Measurements from ENCODE around the gene BAK1. TPM values are rescaled to one million over a fixed set of nuclear protein-coding genes. Genes with fewer than 3 reads are reported as not detected.

The BAK1 gene
- total and polyA plus RNA-seq, 2 of the 13 experiments (the other 11 are each of a cell fraction or from before 2014, with no cell fraction given): 15.0 to 23.8 TPM

- TF ChIP-seq REST (IDR thresholded peaks at IDR 0.05; ENCODE audit: borderline replicate concordance in 1 of 2, low read depth in 1 of 2, low read length in 2 of 2) (no peak), ZNF672 (CRISPR knock-in tag; IDR thresholded peaks at IDR 0.05) (no peak), DNMT1 (CRISPR knock-in tag; IDR thresholded peaks at IDR 0.05) (no peak), ZGPAT (CRISPR knock-in tag; IDR thresholded peaks at IDR 0.05) (peak; percentile 42; the same call in 1 of the 2 replicates), FIP1L1 (IDR thresholded peaks at IDR 0.05; ENCODE audit: borderline replicate concordance, insufficient read depth, low read depth, low read length) (0 out of 2 replicates have a peak, but pooled peaks have one; percentile 56), RFXAP (CRISPR knock-in tag; IDR thresholded peaks at IDR 0.05; ENCODE audit: borderline replicate concordance) (0 out of 2 replicates have a peak, but pooled peaks have one; percentile 30), KLF13 (CRISPR knock-in tag; IDR thresholded peaks at IDR 0.05) (no peak), ZNF850 (CRISPR knock-in tag; conservative IDR thresholded peaks at IDR 0.05) (no peak), ZNF33A (CRISPR knock-in tag; IDR thresholded peaks at IDR 0.05; ENCODE audit: borderline replicate concordance) (no peak; the same call in 1 of the 2 replicates), ZNF230 (CRISPR knock-in tag; IDR thresholded peaks at IDR 0.05) (0 out of 2 replicates have a peak, but pooled peaks have one; percentile 51), PHF5A (CRISPR knock-in tag; IDR thresholded peaks at IDR 0.05; ENCODE audit: low read depth, unreplicated experiment) (no peak), ZNF556 (CRISPR knock-in tag; IDR thresholded peaks at IDR 0.05; ENCODE audit: borderline replicate concordance) (no peak), PAWR (CRISPR knock-in tag; IDR thresholded peaks at IDR 0.05; ENCODE audit: borderline replicate concordance) (no peak), PLRG1 (conservative IDR thresholded peaks at IDR 0.05) (no peak), ZNF468 (CRISPR knock-in tag; IDR thresholded peaks at IDR 0.05) (no peak), ZNF747 (CRISPR knock-in tag; IDR thresholded peaks at IDR 0.05; ENCODE audit: borderline replicate concordance) (peak; percentile 19; the same call in 1 of the 2 replicates), RXRB (CRISPR knock-in tag; IDR thresholded peaks at IDR 0.05; ENCODE audit: borderline replicate concordance) (peak; percentile 92), MXD1 (CRISPR knock-in tag; IDR thresholded peaks at IDR 0.05) (no peak; the same call in 1 of the 2 replicates), MLX (CRISPR knock-in tag; IDR thresholded peaks at IDR 0.05) (peak; percentile 96), KDM5B (CRISPR knock-in tag; IDR thresholded peaks at IDR 0.05; ENCODE audit: borderline replicate concordance) (peak; percentile 74; the same call in 1 of the 2 replicates), HHEX (CRISPR knock-in tag; IDR thresholded peaks at IDR 0.05) (no peak), RELA (CRISPR knock-in tag; IDR thresholded peaks at IDR 0.05) (no peak), AGO1 (IDR thresholded peaks at IDR 0.05; ENCODE audit: low read depth, low read length, poor library complexity, severe bottlenecking) (peak; percentile 16)
These were observed 9.9 kb upstream of the BAK1 start (continued) for GRCh38 chr6:33589731-33590530.

Data from HepG2 (cell line).